ENCODE results near the gene PDE4D. TPM values are rescaled to one million over a fixed set of nuclear protein-coding genes. Genes with fewer than 3 reads are reported as not detected.
"Not testable (repeated sequence)": the region's sequence is repeated elsewhere in the genome, so short reads cannot be mapped to it uniquely, and the experiment has no call there.

PDE4D gene
- total and polyA plus RNA-seq, 12 donors, result 1.2 to 18.9 (median 2.1) TPM

GRCh38 chr5:59407967-59408366 lies 485.6 kb downstream of the PDE4D start:
- H3K9me3 ChIP-seq (replicated peaks in 1 of 3), result peaks cover 0 to 4% (median 0%) of the 10 kb centered on the region in 3 donors
- TF ChIP-seq, protein P1, sequence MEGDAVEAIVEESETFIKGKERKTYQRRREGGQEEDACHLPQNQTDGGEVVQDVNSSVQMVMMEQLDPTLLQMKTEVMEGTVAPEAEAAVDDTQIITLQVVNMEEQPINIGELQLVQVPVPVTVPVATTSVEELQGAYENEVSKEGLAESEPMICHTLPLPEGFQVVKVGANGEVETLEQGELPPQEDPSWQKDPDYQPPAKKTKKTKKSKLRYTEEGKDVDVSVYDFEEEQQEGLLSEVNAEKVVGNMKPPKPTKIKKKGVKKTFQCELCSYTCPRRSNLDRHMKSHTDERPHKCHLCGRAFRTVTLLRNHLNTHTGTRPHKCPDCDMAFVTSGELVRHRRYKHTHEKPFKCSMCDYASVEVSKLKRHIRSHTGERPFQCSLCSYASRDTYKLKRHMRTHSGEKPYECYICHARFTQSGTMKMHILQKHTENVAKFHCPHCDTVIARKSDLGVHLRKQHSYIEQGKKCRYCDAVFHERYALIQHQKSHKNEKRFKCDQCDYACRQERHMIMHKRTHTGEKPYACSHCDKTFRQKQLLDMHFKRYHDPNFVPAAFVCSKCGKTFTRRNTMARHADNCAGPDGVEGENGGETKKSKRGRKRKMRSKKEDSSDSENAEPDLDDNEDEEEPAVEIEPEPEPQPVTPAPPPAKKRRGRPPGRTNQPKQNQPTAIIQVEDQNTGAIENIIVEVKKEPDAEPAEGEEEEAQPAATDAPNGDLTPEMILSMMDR (IDR thresholded peaks at IDR 0.05), result no peak
- no peak for TF ChIP-seq POLR2A (IDR thresholded peaks at IDR 0.05)
- no peaks in the 10 kb centered on the region for H3K27me3 ChIP-seq
- no peak overlapping the region for H3K4me3 ChIP-seq
- intact Hi-C loops (cut with DNase I), result no loop called here
- no peaks in the 10 kb centered on the region for H3K36me3 ChIP-seq (replicated peaks in 1 of 2)
- H3K4me1 ChIP-seq (replicated peaks in 1 of 2), result no peaks in the 10 kb centered on the region
- H3K27ac ChIP-seq, result no peak overlapping the region
- no peak for DNase-seq
- WGBS, 4 donors, result 78 to 100% (median 89%) methylated on average over 1 of the region's 1 CpG

- Histone ChIP-seq H3K27me3 (no peaks in the 10 kb centered on the region), H3K27ac (no peak overlapping the region), H3K4me1 (replicated peaks in 1 of 2) (no peaks in the 10 kb centered on the region), H3K9me3 (replicated peaks in 1 of 3) (no peaks in the 10 kb centered on the region), H3K36me3 (replicated peaks in 1 of 2) (no peaks in the 10 kb centered on the region), H3K4me3 (no peak overlapping the region)
- intact Hi-C loops (cut with DNase I), result no loop called here
- WGBS, 4 donors, result 31 to 73% (median 52%) methylated on average over 2 of the region's 2 CpGs
- TF ChIP-seq, protein P1 (IDR thresholded peaks at IDR 0.05), result no peak
- no peak for TF ChIP-seq POLR2A (IDR thresholded peaks at IDR 0.05)
- no peak for DNase-seq
Measured at GRCh38 chr5:59401637-59402036, 491.9 kb downstream of the PDE4D start.

DNA sequence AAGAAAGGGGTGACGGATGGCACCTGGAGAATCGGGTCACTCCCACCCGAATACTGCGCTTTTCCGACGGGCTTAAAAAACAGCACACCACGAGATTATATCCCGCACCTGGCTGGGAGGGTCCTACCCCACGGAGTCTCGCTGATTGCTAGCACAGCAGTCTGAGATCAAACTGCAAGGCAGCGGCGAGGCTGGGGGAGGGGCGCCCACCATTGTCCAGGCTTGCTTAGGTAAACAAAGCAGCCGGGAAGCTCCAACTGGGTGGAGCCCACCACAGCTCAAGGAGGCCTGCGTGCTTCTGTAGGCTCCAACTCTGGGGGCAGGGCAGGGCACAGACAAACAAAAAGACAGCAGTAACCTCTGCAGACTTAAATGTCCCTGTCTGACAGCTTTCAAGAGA lies 498.6 kb downstream of the PDE4D start:
- not testable (repeated sequence) for H3K4me1 ChIP-seq (replicated peaks in 1 of 2); H3K27ac ChIP-seq; H3K4me3 ChIP-seq; H3K27me3 ChIP-seq; H3K36me3 ChIP-seq (replicated peaks in 1 of 2); DNase-seq; H3K9me3 ChIP-seq (replicated peaks in 1 of 3)
- 73 to 81% (median 78%) methylated on average over 8 to 13 of the region's 15 CpGs for WGBS, 4 donors
- intact Hi-C loops (cut with DNase I), result loop anchor here in 1 of 2 donors (5.0 kb wide), 1 partner anchor 407 kb away; no protein-coding TSS in a partner anchor

- H3K27ac ChIP-seq, result no peak overlapping the region
- H3K27me3 ChIP-seq, result no peaks in the 10 kb centered on the region
- no peak overlapping the region for H3K4me3 ChIP-seq
- TF ChIP-seq, protein P1 (IDR thresholded peaks at IDR 0.05), result no peak
- no peak for TF ChIP-seq POLR2A (IDR thresholded peaks at IDR 0.05)
- H3K36me3 ChIP-seq (replicated peaks in 1 of 2), result no peaks in the 10 kb centered on the region
- intact Hi-C loops (cut with DNase I), result loop anchor here in 1 of 2 donors (5.0 kb wide), 1 partner anchor 408 kb away; no protein-coding TSS in a partner anchor
- no peaks in the 10 kb centered on the region for H3K9me3 ChIP-seq (replicated peaks in 1 of 3)
- DNase-seq, result no peak
- 43 to 65% (median 56%) methylated on average over 4 of the region's 4 CpGs for WGBS, 4 donors
- H3K4me1 ChIP-seq (replicated peaks in 1 of 2), result no peaks in the 10 kb centered on the region
Measured at GRCh38 chr5:59393585-59394420, 499.7 kb downstream of the PDE4D start.
